Liver (tissue), 9 donors: ENCODE data around the gene TSHZ2. TPM values are rescaled to one million over a fixed set of nuclear protein-coding genes. Genes with fewer than 3 reads are reported as not detected.

Source experiments
- DNase-seq: peaks from one replicate; pipeline ENCODE4 v3.0.0-alpha.2; 2017; ENCODE audit warnings: low spot score
- H3K27ac ChIP-seq, 2 donors: one replicate each; pipeline ENCODE4 v1.7.0; 2013; ENCODE audit warnings: inconsistent platforms in 2 of 2, low read length in 2 of 2, control low read depth in 1 of 2, low read depth in 1 of 2, mild to moderate bottlenecking in 1 of 2
- H3K27me3 ChIP-seq, 4 donors: one replicate each; pipeline versions ENCODE4 v1.6.1 to v1.7.0; 2013; ENCODE audit warnings: low read length in 3 of 4, inconsistent platforms in 1 of 4, mild to moderate bottlenecking in 1 of 4, moderate library complexity in 1 of 4; ENCODE audit not compliant: control insufficient read depth in 4 of 4, insufficient read depth in 4 of 4
- H3K36me3 ChIP-seq, 4 donors: one replicate each; pipeline versions ENCODE4 v1.6.1 to v1.7.0; 2013; ENCODE audit warnings: low read length in 3 of 4, mild to moderate bottlenecking in 3 of 4, low read depth in 1 of 4, moderate library complexity in 1 of 4; ENCODE audit not compliant: control insufficient read depth in 4 of 4, insufficient read depth in 3 of 4
- H3K4me1 ChIP-seq, 4 donors: one replicate each; pipeline versions ENCODE4 v1.6.1 to v1.7.0; 2013; ENCODE audit warnings: low read length in 3 of 4, mild to moderate bottlenecking in 3 of 4, moderate library complexity in 1 of 4; ENCODE audit not compliant: control insufficient read depth in 4 of 4, insufficient read depth in 4 of 4
- H3K4me3 ChIP-seq, 3 donors: one replicate each; pipeline versions ENCODE4 v1.6.1 to v1.7.0; 2013; ENCODE audit warnings: low read length in 3 of 3, control low read depth in 1 of 3, low read depth in 1 of 3, mild to moderate bottlenecking in 1 of 3
- H3K9ac ChIP-seq, 2 donors: one replicate each; pipeline ENCODE4 v1.7.0; 2013; ENCODE audit warnings: low read length in 2 of 2, mild to moderate bottlenecking in 2 of 2, moderate library complexity in 2 of 2, control low read depth in 1 of 2, low read depth in 1 of 2
- H3K9me3 ChIP-seq, 4 donors: one replicate each; pipeline versions ENCODE4 v1.6.1 to v1.7.0; 2013; ENCODE audit warnings: low read length in 3 of 4; ENCODE audit not compliant: control insufficient read depth in 4 of 4
- CTCF ChIP-seq: fragments of 150-350 bp; IDR thresholded peaks from 2 replicates; pipeline ENCODE4 v1.5.1; 2017; ENCODE audit warnings: improper control_type of control experiment, low read depth, low read length; ENCODE audit not compliant: missing input control
- EGR1 ChIP-seq, 2 donors: IDR thresholded peaks; 2 replicates each; pipeline ENCODE4 v1.6.1; 2016 to 2018; ENCODE audit warnings: antibody characterized with exemption in 2 of 2, low read depth in 2 of 2
- FOXA1 ChIP-seq: IDR thresholded peaks from 2 replicates; pipeline ENCODE4 v1.6.1; 2016; ENCODE audit warnings: antibody characterized with exemption
- FOXA2 ChIP-seq: IDR thresholded peaks from 2 replicates; pipeline ENCODE4 v1.6.1; 2016; ENCODE audit warnings: antibody characterized with exemption
- GABPA ChIP-seq, 2 donors: IDR thresholded peaks in 1 of 2; conservative IDR thresholded peaks in 1 of 2; 2 replicates each; pipeline ENCODE4 v1.6.1; 2016; ENCODE audit warnings: antibody characterized with exemption in 2 of 2, mild to moderate bottlenecking in 1 of 2, moderate library complexity in 1 of 2
- HNF4A ChIP-seq, 2 donors: conservative IDR thresholded peaks; 2 replicates each; pipeline ENCODE4 v1.6.1; 2016; ENCODE audit warnings: antibody characterized with exemption in 2 of 2, mild to moderate bottlenecking in 2 of 2
- JUND ChIP-seq, 2 donors: IDR thresholded peaks; 2 replicates each; pipeline ENCODE4 v1.6.1; 2016; ENCODE audit warnings: antibody characterized with exemption in 2 of 2
- RAD21 ChIP-seq, 2 donors: IDR thresholded peaks; 2 replicates each; pipeline ENCODE4 v1.6.1; 2016; ENCODE audit warnings: antibody characterized with exemption in 2 of 2, mild to moderate bottlenecking in 2 of 2
- REST ChIP-seq: IDR thresholded peaks from 2 replicates; pipeline ENCODE4 v1.6.1; 2016; ENCODE audit warnings: antibody characterized with exemption, mild to moderate bottlenecking
- RXRA ChIP-seq, 2 donors: IDR thresholded peaks; 2 replicates each; pipeline ENCODE4 v1.6.1; 2017 to 2018; ENCODE audit warnings: antibody characterized with exemption in 2 of 2, mild to moderate bottlenecking in 1 of 2
- SP1 ChIP-seq: IDR thresholded peaks from 2 replicates; pipeline ENCODE4 v1.6.1; 2018; ENCODE audit warnings: antibody characterized with exemption, mild to moderate bottlenecking
- TAF1 ChIP-seq: conservative IDR thresholded peaks from 2 replicates; pipeline ENCODE4 v1.6.1; 2016; ENCODE audit warnings: antibody characterized with exemption, mild to moderate bottlenecking
- WGBS: extraction: QIAGEN DNeasy Blood & Tissue Kit; methylation state at CpG from one replicate; pipeline ENCODE4 v1.1.7; 2013; 5-methylcytosine and 5-hydroxymethylcytosine counted together
- polyA plus RNA-seq, 2 donors: library from polyadenylated mRNA; stranded (reverse) in 1 of 2; unstranded in 1 of 2; fragments of 200-250 nt in 1 of 2; fragments of >200 nt in 1 of 2; fragmentation: Nextera tagmentation in 1 of 2; extraction: Ambion mirVana in 1 of 2; gene quantifications; one replicate each; pipeline versions ENCODE4 v1.2.1 to v1.2.3, GENCODE V29; 2013 to 2015
- total RNA-seq, 2 donors: library from RNA; depleted of rRNA; stranded (reverse); fragments of >200 nt; gene quantifications; one replicate each; pipeline ENCODE4 v1.2.3, GENCODE V29; 2014
- TF ChIP-seq, protein P1 (sequence below): IDR thresholded peaks from 2 replicates; pipeline ENCODE4 v1.6.1; 2016; ENCODE audit warnings: antibody characterized with exemption
- donor health status: healthy.
- donor health status: healthy.
- donor health status: healthy.
- donor health status: healthy.
- donor health status: healthy.

The TSHZ2 gene
- total and polyA plus RNA-seq, 4 donors: 2.9 to 11.3 (median 7.8) TPM

DNA sequence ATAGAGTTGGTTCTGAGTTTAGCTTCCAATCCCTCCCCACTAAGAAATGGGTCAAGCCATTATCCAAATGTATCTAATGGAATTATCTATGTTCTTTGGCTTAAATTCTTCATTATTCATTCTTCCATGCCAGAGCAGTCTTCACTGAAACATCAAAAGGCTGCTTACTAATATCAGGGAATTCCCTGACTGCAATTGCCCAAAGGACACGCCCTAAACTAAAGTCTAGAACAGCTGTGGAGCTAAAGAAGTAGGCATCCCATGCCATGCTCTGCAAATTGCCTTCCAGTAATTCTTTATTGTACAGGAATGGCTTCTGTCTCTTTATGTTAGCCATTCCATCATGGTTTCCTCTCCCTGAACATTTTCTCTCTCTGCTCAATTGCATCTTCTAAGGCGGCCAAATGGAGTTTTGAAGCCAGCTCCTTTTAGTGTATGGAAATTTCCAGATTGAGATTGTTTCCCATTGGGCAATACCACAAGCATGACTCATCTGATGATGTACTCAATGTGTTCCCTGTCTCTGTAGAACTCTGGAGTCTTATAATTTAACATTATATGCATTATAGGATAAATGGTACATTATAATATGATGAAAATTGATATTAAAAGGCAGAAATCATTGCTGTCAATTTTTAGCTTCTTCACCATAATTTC is 28.8 kb upstream of the TSHZ2 start:
- no peaks in the 10 kb centered on the region for H3K27me3 ChIP-seq
- no peak overlapping the region for H3K4me3 ChIP-seq
- 78% methylated on average over 2 of the region's 2 CpGs for WGBS
- H3K36me3 ChIP-seq: no peaks in the 10 kb centered on the region
- peaks cover 0 to 19% (median 3%) of the 10 kb centered on the region in 4 donors for H3K4me1 ChIP-seq
- no peak for DNase-seq
- no peak for TF ChIP-seq SP1
- peak; percentile 39 to 62 for TF ChIP-seq JUND (IDR thresholded peaks at IDR 0.05)
- TF ChIP-seq FOXA2: no peak
- no peak overlapping the region for H3K9ac ChIP-seq
- H3K9me3 ChIP-seq: no peaks in the 10 kb centered on the region
- H3K27ac ChIP-seq: no peak overlapping the region

GRCh38 chr20:52945268-52945667 is 26.9 kb upstream of the TSHZ2 start:
- no peak overlapping the region for H3K9ac ChIP-seq
- no peaks in the 10 kb centered on the region for H3K36me3 ChIP-seq
- 27% methylated on average over 1 of the region's 1 CpG for WGBS
- TF ChIP-seq FOXA2 (no peak), TAF1 (no peak), EGR1 (IDR thresholded peaks at IDR 0.05; ENCODE audit: low read depth in 2 of 2) (no peak), RXRA (IDR thresholded peaks at IDR 0.05) (peak in 1 of 2 donors; percentile 48), SP1 (peak; percentile 26), GABPA (IDR thresholded peaks at IDR 0.05 in 1 of 2, conservative IDR thresholded peaks at IDR 0.05 in 1 of 2) (no peak), RAD21 (IDR thresholded peaks at IDR 0.05) (peak in 1 of 2 donors; percentile 38), REST (no peak), FOXA1 (no peak), HNF4A (conservative IDR thresholded peaks at IDR 0.05) (peak; percentile 56 to 83), CTCF (no peak)
- TF ChIP-seq, protein P1, sequence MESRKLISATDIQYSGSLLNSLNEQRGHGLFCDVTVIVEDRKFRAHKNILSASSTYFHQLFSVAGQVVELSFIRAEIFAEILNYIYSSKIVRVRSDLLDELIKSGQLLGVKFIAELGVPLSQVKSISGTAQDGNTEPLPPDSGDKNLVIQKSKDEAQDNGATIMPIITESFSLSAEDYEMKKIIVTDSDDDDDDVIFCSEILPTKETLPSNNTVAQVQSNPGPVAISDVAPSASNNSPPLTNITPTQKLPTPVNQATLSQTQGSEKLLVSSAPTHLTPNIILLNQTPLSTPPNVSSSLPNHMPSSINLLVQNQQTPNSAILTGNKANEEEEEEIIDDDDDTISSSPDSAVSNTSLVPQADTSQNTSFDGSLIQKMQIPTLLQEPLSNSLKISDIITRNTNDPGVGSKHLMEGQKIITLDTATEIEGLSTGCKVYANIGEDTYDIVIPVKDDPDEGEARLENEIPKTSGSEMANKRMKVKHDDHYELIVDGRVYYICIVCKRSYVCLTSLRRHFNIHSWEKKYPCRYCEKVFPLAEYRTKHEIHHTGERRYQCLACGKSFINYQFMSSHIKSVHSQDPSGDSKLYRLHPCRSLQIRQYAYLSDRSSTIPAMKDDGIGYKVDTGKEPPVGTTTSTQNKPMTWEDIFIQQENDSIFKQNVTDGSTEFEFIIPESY: no peak
- H3K27me3 ChIP-seq: no peaks in the 10 kb centered on the region
- DNase-seq: no peak
- H3K4me3 ChIP-seq: no peak overlapping the region
- H3K9me3 ChIP-seq: no peaks in the 10 kb centered on the region
- H3K4me1 ChIP-seq: peaks cover 0 to 19% (median 3%) of the 10 kb centered on the region in 4 donors
- peak overlapping the region; percentile 77 to 82 for H3K27ac ChIP-seq
